SK-N-SH (cell line): Measurements from ENCODE around the gene MAP1B. TPM values are rescaled to one million over a fixed set of nuclear protein-coding genes. Genes with fewer than 3 reads are reported as not detected.

Source experiments
- CTCF ChIA-PET: fragments of 300-600, 350-600 bp; formaldehyde crosslinking; extraction: SDS; loops from one replicate; lab custom pipeline; 2021; lab: Yijun Ruan, JAX
- POLR2A ChIA-PET: fragments of 350-600 bp; sonication (Branson Sonifier 250); formaldehyde crosslinking; extraction: SDS; loops from one replicate; lab custom pipeline; 2020; ENCODE audit warnings: antibody characterized with exemption, inconsistent platforms; lab: Yijun Ruan, JAX
- DNase-seq: peaks from one replicate; pipeline ENCODE4 v3.0.0; 2012
- H2AFZ ChIP-seq: fragments of 200-600 bp; sonication (generic); 2 replicates; pipeline ENCODE4 v1.8.1; 2016; ENCODE audit warnings: antibody characterized with exemption, mild to moderate bottlenecking, low read depth
- H3F3A ChIP-seq: fragments of 200-600 bp; sonication (generic); replicated peaks from 2 replicates; pipeline ENCODE3; 2016; ENCODE audit warnings: antibody characterized with exemption, mild to moderate bottlenecking; ENCODE audit not compliant: insufficient read depth
- H3K27ac ChIP-seq, 2 experiments: fragments of 200-500 bp in 1 of 2; fragments of 200-600 bp in 1 of 2; sonication (Bioruptor generic) in 1 of 2; sonication (generic), shearing (Covaris generic) in 1 of 2; 2 replicates each; pipeline versions ENCODE4 v1.5.1 to v1.6.1; 2014 to 2016; ENCODE audit warnings: low read depth in 2 of 2, inconsistent platforms in 1 of 2, low read length in 1 of 2, mild to moderate bottlenecking in 1 of 2, mixed read lengths in 1 of 2
- H3K27me3 ChIP-seq: fragments of 200-600 bp; sonication (generic), shearing (Covaris generic); 2 replicates; pipeline ENCODE4 v1.6.1; 2016; ENCODE audit warnings: mixed run types; ENCODE audit not compliant: insufficient read depth
- H3K36me3 ChIP-seq, 2 experiments: fragments of 200-500 bp in 1 of 2; fragments of 200-600 bp in 1 of 2; sonication (Bioruptor generic) in 1 of 2; sonication (generic) in 1 of 2; replicated peaks in 1 of 2; 2 replicates each; pipeline versions ENCODE3 to v1.5.1; 2014 to 2016; ENCODE audit warnings: low read length in 1 of 2, mild to moderate bottlenecking in 1 of 2; ENCODE audit not compliant: insufficient read depth in 2 of 2, control insufficient read depth in 1 of 2
- H3K4me1 ChIP-seq, 2 experiments: fragments of 200-500 bp in 1 of 2; fragments of 200-600 bp in 1 of 2; sonication (Bioruptor generic) in 1 of 2; sonication (generic), shearing (Covaris generic) in 1 of 2; 2 replicates each; pipeline versions ENCODE4 v1.5.1 to v1.6.1; 2014 to 2016; ENCODE audit warnings: low read depth in 1 of 2, low read length in 1 of 2, mixed run types in 1 of 2; ENCODE audit not compliant: insufficient read depth in 2 of 2, control insufficient read depth in 1 of 2
- H3K4me2 ChIP-seq: fragments of 200-600 bp; sonication (generic), shearing (Covaris generic); 2 replicates; pipeline ENCODE4 v1.6.1; 2017; ENCODE audit warnings: mixed run types
- H3K4me3 ChIP-seq, 2 experiments: fragments of 200-500 bp in 1 of 2; fragments of 200-600 bp in 1 of 2; sonication (Bioruptor generic) in 1 of 2; sonication (generic), shearing (Covaris generic) in 1 of 2; 2 replicates each; pipeline versions ENCODE4 v1.5.1 to v1.8.1; 2014 to 2016; ENCODE audit warnings: low read depth in 2 of 2, inconsistent platforms in 1 of 2, low read length in 1 of 2, mild to moderate bottlenecking in 1 of 2, mixed read lengths in 1 of 2, moderate library complexity in 1 of 2
- H3K79me2 ChIP-seq: fragments of 200-600 bp; sonication (generic); 2 replicates; pipeline ENCODE4 v1.8.1; 2017; ENCODE audit warnings: mild to moderate bottlenecking; ENCODE audit not compliant: insufficient read depth
- H3K9ac ChIP-seq: fragments of 200-600 bp; sonication (generic); 2 replicates; pipeline ENCODE4 v1.6.1; 2017; ENCODE audit warnings: mixed run types
- H3K9me2 ChIP-seq: fragments of 200-600 bp; sonication (generic); 2 replicates; pipeline ENCODE4 v1.6.1; 2017; ENCODE audit warnings: mixed run types
- H3K9me3 ChIP-seq: fragments of 200-600 bp; sonication (generic); 2 replicates; pipeline ENCODE4 v1.6.1; 2017; ENCODE audit warnings: mixed run types, mild to moderate bottlenecking, moderate library complexity
- H4K20me1 ChIP-seq: fragments of 200-600 bp; sonication (generic); 2 replicates; pipeline ENCODE4 v1.6.1; 2017; ENCODE audit warnings: mild to moderate bottlenecking, mixed run types; ENCODE audit not compliant: insufficient read depth
- MEF2A ChIP-seq: IDR thresholded peaks from 2 replicates; pipeline ENCODE4 v1.4.0; 2012; ENCODE audit warnings: low read depth, borderline replicate concordance
- POLR2AphosphoS5 ChIP-seq: IDR thresholded peaks from 2 replicates; pipeline ENCODE4 v1.6.1; 2012; ENCODE audit warnings: low read depth, low read length
- RXRA ChIP-seq: IDR thresholded peaks from 2 replicates; pipeline ENCODE4 v1.4.0; 2012; ENCODE audit warnings: low read depth, mild to moderate bottlenecking, borderline replicate concordance
- TEAD4 ChIP-seq: IDR thresholded peaks from 2 replicates; pipeline ENCODE4 v1.4.0; 2012; ENCODE audit warnings: mild to moderate bottlenecking, borderline replicate concordance; ENCODE audit not compliant: insufficient read depth
- WGBS: methylation state at CpG from one replicate; pipeline ENCODE4 v1.1.6; 2017; ENCODE audit warnings: low lambda C conversion rate; 5-methylcytosine and 5-hydroxymethylcytosine counted together
- polyA plus RNA-seq, 3 experiments: library from polyadenylated mRNA; depleted of rRNA; stranded (reverse); fragments of >200 nt; gene quantifications; 2 replicates each; pipeline ENCODE4 v1.2.3, GENCODE V29; 2012
- TF ChIP-seq, protein P1 (sequence below): IDR thresholded peaks from 2 replicates; pipeline ENCODE4; 2012
- TF ChIP-seq, protein P2 (sequence below): fragments of 150-350 bp; IDR thresholded peaks from 2 replicates; pipeline ENCODE4 v1.6.1; 2016; ENCODE audit warnings: mild to moderate bottlenecking, low read depth, low read length

MAP1B gene
- polyA plus RNA-seq, 1 of the 3 experiments (the other 2 are of a cell fraction): 47.5 TPM

DNA sequence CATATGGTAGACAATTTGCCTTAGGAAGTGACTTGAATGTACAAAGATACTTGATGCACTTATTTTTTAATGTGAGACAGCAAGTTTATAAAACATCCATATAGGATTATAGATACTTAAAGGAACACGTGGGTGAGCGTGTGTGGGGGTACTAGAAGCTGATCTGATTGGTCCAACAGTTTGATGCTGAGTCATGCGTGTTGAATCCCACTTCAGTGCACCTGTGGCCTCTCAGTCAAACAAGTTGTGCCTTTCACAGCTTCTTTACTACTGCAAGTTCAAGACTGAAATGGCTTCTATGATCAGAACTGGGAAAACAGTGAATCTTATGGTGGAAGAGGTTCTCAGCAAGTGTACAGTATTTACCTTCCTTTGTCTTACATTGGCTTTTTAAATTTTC is 98.9 kb downstream of the MAP1B start:
- H3K36me3 ChIP-seq: peaks cover 83 to 85% of the 10 kb centered on the region in 2 experiments
- H3K27me3 ChIP-seq: no peaks in the 10 kb centered on the region
- H3K79me2 ChIP-seq: peaks cover 63% of the 10 kb centered on the region
- H3K4me3 ChIP-seq: no peak overlapping the region
- 94% methylated on average over 3 of the region's 3 CpGs for WGBS
- no peak overlapping the region for H3K4me2 ChIP-seq
- no peak overlapping the region for H2AFZ ChIP-seq
- H3K9me3 ChIP-seq: no peaks in the 10 kb centered on the region
- CTCF ChIA-PET: interaction anchor here (1.1 kb wide), 1 partner anchor 39 kb away, joined by 3 read pairs; no protein-coding TSS in a partner anchor
- peaks cover 18 to 85% of the 10 kb centered on the region in 2 experiments for H3K4me1 ChIP-seq
- no peak overlapping the region for H3K9ac ChIP-seq
- peaks cover 56% of the 10 kb centered on the region for H4K20me1 ChIP-seq
- peaks cover 97% of the 10 kb centered on the region for H3F3A ChIP-seq
- H3K27ac ChIP-seq: peak overlapping the region; percentile 60 to 94
- DNase-seq: no peak
- TF ChIP-seq POLR2AphosphoS5 (peak; percentile 2; the same call in 1 of the 2 replicates), RXRA (no peak)
- H3K9me2 ChIP-seq: no peaks in the 10 kb centered on the region
- POLR2A ChIA-PET: no interaction called here

DNA sequence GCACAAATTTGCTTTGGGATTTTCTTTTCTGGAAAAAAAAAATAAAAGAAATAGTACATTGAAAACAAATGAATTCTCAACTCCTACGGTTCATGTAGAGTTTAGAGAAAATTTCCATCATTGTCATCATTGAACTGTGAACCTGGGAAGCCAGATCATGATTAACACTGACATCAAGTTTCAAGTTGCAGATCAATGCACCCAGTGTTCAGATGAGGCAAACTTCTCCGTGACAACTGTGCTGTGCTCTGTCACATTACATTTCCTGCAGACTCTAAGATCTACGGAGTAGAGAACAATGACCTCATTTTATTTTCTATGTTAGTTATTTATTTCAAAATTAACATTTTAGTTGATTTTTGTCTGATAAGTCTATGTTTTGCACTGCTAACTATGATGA is 99.7 kb downstream of the MAP1B start:
- Histone ChIP-seq H3K27me3 (no peaks in the 10 kb centered on the region), H3K9ac (no peak overlapping the region), H3K9me3 (no peaks in the 10 kb centered on the region), H3K27ac (peak overlapping the region in 1 of 2 experiments; percentile 94; a peak in 2 of 4 replicates), H3K9me2 (no peaks in the 10 kb centered on the region), H4K20me1 (peaks cover 48% of the 10 kb centered on the region), H3F3A (peaks cover 97% of the 10 kb centered on the region), H3K4me3 (no peak overlapping the region), H2AFZ (no peak overlapping the region), H3K36me3 (peaks cover 75 to 77% of the 10 kb centered on the region in 2 experiments), H3K79me2 (peaks cover 55% of the 10 kb centered on the region), H3K4me1 (peaks cover 20 to 85% of the 10 kb centered on the region in 2 experiments), H3K4me2 (no peak overlapping the region)
- CTCF ChIA-PET: interaction anchor here (0.8 to 0.9 kb wide), 2 partner anchors 15 to 158 kb away, joined by 3 read pairs; no protein-coding TSS in a partner anchor
- TF ChIP-seq MEF2A: no peak
- TF ChIP-seq, protein P1, sequence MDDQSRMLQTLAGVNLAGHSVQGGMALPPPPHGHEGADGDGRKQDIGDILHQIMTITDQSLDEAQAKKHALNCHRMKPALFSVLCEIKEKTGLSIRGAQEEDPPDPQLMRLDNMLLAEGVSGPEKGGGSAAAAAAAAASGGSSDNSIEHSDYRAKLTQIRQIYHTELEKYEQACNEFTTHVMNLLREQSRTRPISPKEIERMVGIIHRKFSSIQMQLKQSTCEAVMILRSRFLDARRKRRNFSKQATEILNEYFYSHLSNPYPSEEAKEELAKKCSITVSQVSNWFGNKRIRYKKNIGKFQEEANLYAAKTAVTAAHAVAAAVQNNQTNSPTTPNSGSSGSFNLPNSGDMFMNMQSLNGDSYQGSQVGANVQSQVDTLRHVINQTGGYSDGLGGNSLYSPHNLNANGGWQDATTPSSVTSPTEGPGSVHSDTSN: peak; percentile 55
- POLR2A ChIA-PET: no interaction called here
- WGBS: 66% methylated on average over 3 of the region's 3 CpGs
- DNase-seq: no peak

GRCh38 chr5:72208324-72208926 is 101.2 kb downstream of the MAP1B start:
- Histone ChIP-seq H3K4me1 (peaks cover 20 to 78% of the 10 kb centered on the region in 2 experiments), H3K4me3 (no peak overlapping the region), H3K79me2 (peaks cover 41% of the 10 kb centered on the region), H3K36me3 (peaks cover 60 to 63% of the 10 kb centered on the region in 2 experiments), H3K27me3 (no peaks in the 10 kb centered on the region), H3K4me2 (peak overlapping the region; percentile 11; the same call in 1 of the 2 replicates), H3K27ac (peak overlapping the region; percentile 5 to 94; a peak in 3 of 4 replicates), H3K9ac (no peak overlapping the region), H4K20me1 (peaks cover 34% of the 10 kb centered on the region), H3F3A (peaks cover 96% of the 10 kb centered on the region), H2AFZ (no peak overlapping the region), H3K9me2 (no peaks in the 10 kb centered on the region), H3K9me3 (no peaks in the 10 kb centered on the region)
- CTCF ChIA-PET: interaction anchor here (0.7 to 1.7 kb wide), 3 partner anchors 14 to 23 kb away, joined by 3 to 6 read pairs (median 3); no protein-coding TSS in a partner anchor
- POLR2A ChIA-PET: no interaction called here
- 93% methylated on average over 3 of the region's 3 CpGs for WGBS
- TF ChIP-seq TEAD4: no peak
- TF ChIP-seq, protein P2, sequence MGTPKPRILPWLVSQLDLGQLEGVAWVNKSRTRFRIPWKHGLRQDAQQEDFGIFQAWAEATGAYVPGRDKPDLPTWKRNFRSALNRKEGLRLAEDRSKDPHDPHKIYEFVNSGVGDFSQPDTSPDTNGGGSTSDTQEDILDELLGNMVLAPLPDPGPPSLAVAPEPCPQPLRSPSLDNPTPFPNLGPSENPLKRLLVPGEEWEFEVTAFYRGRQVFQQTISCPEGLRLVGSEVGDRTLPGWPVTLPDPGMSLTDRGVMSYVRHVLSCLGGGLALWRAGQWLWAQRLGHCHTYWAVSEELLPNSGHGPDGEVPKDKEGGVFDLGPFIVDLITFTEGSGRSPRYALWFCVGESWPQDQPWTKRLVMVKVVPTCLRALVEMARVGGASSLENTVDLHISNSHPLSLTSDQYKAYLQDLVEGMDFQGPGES: no peak
- TF ChIP-seq POLR2AphosphoS5: 0 out of 2 replicates have a peak, but pooled peaks have one; percentile 17
- DNase-seq: no peak
